Measurements from ENCODE around the gene NSMCE4A.
"Not testable (repeated sequence)": the region's sequence is repeated elsewhere in the genome, so short reads cannot be mapped to it uniquely, and the experiment has no call there.

NSMCE4A gene

GRCh38 chr10:121935702-121936101 lies 39.3 kb downstream of the NSMCE4A start:
- DNase-seq = no peak

- DNase-seq = not testable (repeated sequence)
Measured at GRCh38 chr10:121930268-121931085, 44.5 kb downstream of the NSMCE4A start.

GRCh38 chr10:121929585-121930267 lies 45.3 kb downstream of the NSMCE4A start:
- DNase-seq = not testable (repeated sequence)

GRCh38 chr10:121928528-121928884 lies 46.5 kb downstream of the NSMCE4A start:
- peak; percentile 11 for DNase-seq

GRCh38 chr10:121927841-121928527 lies 47.0 kb downstream of the NSMCE4A start, which contains the start of gene ATE1:
Gene ATE1, minus strand, starts transcription at chr10:121928031. Its CDS starts 82 bp downstream, at chr10:121927949.
- peak; percentile 92 for DNase-seq

- DNase-seq = peak; percentile 41
Measured at GRCh38 chr10:121927318-121927840, 47.6 kb downstream of the NSMCE4A start.

GRCh38 chr10:121926671-121927317 lies 48.2 kb downstream of the NSMCE4A start:
- DNase-seq = peak; percentile 19

- DNase-seq = no peak
Measured at GRCh38 chr10:121926157-121926556, 48.9 kb downstream of the NSMCE4A start.

- no peak for DNase-seq
Measured at GRCh38 chr10:121921238-121921931, 53.6 kb downstream of the NSMCE4A start.

GRCh38 chr10:121919666-121920065 lies 55.4 kb downstream of the NSMCE4A start:
- no peak for DNase-seq

GRCh38 chr10:121918800-121919199 lies 56.2 kb downstream of the NSMCE4A start:
- not testable (repeated sequence) for DNase-seq

GRCh38 chr10:121914661-121915060 lies 60.4 kb downstream of the NSMCE4A start:
- DNase-seq = no peak

- no peak for DNase-seq
Measured at GRCh38 chr10:121911421-121911697, 63.7 kb downstream of the NSMCE4A start.

GRCh38 chr10:121910673-121911420 lies 64.2 kb downstream of the NSMCE4A start:
- no peak for DNase-seq

Data from inflammatory macrophage treated with lipopolysaccharide for 4 hours (primary cell).